ENCODE results near the gene C1orf159.

GRCh38 chr1:1035291-1035943 lies 80.5 kb downstream of the C1orf159 start:
- TF ChIP-seq TAF1 (IDR thresholded peaks at IDR 0.05; ENCODE audit: low read depth, low read length): no peak
- TF ChIP-seq SIN3A (conservative IDR thresholded peaks at IDR 0.05 in 1 of 2, IDR thresholded peaks at IDR 0.05 in 1 of 2; ENCODE audit: low read depth in 1 of 2, low read length in 2 of 2): no peak
- peak in 2 of 3 experiments; percentile 23 to 33; a peak in 2 of 4 replicates for TF ChIP-seq CTCF (IDR thresholded peaks at IDR 0.05; ENCODE audit: control extremely low read depth in 1 of 3, insufficient read depth in 1 of 3, low read depth in 1 of 3, low read length in 3 of 3)
- TF ChIP-seq SP1 (IDR thresholded peaks at IDR 0.05; ENCODE audit: low read depth, low read length): no peak

Data from H1 (cell line).